ENCODE measurements around the gene ALOX5AP.
A peak's percentile ranks its signal among the peaks of the same experiment; 100 is the strongest.

ALOX5AP gene

DNA sequence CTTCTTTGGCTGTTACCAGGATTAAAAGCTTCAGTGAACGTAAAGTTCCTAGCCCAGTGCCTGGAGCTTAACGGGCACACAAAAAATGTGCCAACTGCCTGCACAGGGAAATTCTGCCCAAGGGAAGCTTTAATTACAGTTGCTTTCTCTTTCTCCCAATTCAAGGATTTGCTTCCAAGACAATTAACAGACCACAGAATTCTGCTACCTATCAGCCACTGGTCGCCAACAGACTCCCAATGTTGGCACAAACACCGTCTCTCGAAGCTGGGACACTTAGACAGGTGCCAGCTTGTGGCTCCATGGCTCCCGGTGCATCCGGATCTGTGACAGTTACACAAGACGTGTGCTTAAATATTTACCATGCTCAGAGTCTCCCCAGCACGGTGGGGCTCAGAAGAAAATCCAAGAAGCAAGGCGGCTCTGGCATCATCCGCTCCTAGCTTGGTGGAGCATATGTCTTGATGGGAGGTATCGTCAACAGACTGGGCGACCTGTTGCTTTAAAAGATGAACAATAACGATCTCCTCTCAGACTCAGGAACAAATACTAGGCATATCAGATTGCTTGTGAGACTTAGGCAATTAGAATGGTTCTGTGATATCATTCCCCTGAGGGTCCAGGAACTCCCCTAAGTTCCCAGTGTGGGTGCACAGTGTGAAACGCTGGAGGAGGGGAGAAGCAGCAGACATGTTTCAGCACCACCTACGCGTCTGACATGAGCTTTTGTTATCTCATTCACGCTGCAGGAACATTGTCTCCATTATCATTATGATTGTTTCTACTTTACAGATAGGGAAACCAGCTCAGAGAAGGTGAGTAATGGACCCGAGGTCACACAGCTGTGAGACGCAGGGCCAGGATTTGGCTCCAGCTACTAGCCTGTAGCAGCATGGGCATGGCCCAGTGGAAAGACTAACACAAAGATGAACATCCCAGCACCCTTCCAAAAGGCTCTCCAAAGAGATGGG lies 61.6 kb downstream of the ALOX5AP start:
- no peak for DNase-seq (ENCODE audit: low spot score)

DNA sequence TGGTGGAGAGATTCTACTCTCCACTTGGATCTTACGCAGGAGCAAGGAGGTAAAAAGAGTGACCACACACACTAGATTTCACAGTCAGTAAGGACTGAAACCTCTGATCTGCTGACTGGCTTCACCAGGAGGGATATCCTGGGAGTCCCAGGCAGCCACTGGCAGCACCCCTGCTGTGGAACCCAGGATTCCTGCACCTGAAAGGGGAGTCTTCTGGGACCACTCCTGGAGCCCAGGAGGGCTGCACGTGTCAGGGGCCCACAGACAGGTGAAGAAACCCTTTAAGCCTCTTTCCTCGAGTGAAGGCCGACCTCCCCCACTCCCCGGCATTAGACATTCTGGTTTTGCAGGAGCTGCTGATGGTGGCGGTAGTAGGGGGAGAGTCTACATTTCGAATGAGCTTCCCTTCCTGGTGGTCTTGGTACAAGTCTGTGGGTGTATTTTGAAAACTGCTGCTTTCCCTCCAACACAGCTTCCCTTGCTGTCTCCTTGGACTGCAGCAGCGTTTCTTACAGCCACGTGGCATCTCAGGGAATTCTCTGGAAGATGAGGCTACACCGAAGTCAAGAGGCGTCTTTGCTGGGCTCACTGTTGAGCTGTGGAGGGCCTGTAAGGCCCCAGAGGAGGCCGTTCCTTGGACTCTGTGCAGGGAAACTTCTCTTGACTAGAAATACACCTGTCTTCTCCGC lies 62.6 kb downstream of the ALOX5AP start:
- no peak for DNase-seq (ENCODE audit: low spot score)

GRCh38 chr13:30798776-30799355 lies 63.5 kb downstream of the ALOX5AP start:
- no peak for DNase-seq (ENCODE audit: low spot score)

- no peak for DNase-seq (ENCODE audit: low spot score)
Observed at GRCh38 chr13:30799356-30799824, 64.0 kb downstream of the ALOX5AP start.

DNA sequence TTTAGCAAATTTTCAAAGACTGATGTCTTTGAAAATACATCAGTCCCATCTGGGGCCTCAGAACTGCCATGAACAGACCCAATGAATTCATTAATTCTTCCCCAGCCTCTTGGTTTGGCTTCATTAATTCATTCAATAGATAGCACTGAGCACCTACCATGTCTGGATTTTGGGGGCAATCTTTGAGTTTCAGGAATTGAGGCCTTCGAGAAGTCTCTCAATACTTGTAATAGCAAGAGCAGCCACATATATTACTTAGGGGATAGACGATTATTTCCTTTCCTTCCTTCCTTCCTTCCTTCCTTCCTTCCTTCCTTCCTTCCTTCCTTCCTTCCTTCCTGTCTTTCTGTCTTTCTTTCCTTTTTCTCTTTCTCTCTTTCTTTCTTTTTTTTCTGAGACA lies 64.8 kb downstream of the ALOX5AP start:
- DNase-seq (ENCODE audit: low spot score): no peak

DNA sequence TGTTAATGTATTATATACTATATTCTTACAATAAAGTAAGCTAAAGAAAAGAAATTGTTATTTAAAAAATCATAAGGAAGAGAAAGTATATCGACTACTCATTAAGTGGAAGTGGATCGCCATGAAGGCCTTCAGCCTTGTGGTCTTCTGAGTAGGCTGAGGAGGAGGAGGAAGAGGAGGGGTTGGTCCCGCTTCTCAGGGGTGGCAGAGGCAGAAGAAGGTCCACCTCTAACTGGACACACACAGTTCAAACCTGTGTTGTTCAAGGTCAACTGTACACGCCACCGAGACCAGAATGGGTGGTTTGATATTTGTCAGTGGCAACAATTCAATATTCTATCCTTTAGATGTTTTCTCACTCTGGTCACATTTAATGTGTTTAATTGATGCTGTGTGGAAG lies 67.2 kb downstream of the ALOX5AP start:
- no peak for DNase-seq (ENCODE audit: low spot score)

DNA sequence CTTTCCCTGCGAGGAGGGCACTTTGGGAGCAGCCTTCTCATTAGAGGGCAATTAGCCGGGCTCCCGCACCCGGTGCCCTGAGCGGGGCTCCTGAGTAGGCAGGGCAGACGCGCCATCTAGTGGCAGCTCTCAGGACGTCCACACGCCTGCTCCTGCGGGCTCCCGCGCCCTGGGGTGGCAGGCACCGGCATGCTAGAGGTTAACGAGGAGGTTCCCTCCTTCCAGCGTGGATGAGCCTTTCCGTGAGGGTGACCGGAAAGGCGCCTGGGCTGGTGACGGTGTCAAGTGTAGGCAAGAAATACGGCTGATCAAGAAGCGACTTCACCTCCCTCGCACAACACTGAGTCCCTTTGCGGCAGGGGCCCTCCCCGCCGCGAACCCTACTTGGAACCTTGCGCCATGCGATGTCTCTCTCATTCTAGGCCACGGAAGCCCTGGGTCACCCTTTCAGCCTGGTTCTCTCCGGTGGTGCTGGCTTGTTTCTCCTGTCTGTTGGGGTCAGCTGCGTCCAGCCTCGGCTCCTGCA lies 67.7 kb downstream of the ALOX5AP start:
- DNase-seq (ENCODE audit: low spot score): peak; percentile 75

DNA sequence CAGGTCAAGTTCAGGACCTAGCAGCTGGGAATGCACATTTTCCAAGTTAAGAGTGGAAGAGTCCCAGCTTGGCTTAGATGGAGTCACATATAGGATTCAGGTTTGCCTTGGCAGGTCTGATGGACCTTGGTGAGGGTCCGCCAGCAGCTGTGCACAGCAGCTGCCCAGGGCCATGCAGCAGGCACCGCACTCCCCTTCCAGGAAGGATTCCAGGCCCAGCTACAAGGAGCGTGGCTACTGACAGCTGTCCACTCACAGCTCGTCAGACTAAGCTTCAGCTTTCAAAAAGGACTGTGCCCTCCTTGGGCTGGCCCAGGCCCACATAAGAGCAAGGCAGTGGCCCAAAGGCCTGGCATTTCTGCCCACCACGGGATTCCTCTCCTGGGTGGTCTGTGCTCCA lies 68.4 kb downstream of the ALOX5AP start:
- no peak for DNase-seq (ENCODE audit: low spot score)

GRCh38 chr13:30804474-30804873 lies 69.1 kb downstream of the ALOX5AP start:
- DNase-seq (ENCODE audit: low spot score): no peak

DNA sequence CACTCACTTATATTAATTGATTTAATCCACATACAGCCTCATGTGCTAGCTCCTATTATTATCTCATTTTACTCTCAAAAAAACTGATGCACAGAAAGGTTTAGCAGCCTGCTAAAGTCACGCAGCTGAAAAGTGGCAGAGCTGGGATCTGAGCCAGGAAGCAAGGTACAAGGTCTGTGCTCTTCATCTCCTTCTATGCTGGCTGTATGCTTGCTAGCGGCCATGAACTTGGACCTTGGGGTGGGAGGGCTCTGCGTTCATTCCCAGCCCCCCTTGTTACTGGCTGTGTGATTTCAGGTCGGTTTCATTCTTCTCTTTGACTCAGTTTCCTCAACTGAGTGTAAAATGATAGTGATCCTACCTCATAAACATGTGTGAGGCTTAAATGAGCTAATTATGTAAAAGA lies 69.8 kb downstream of the ALOX5AP start:
- no peak for DNase-seq (ENCODE audit: low spot score)

GRCh38 chr13:30805603-30806011 lies 70.3 kb downstream of the ALOX5AP start:
- no peak for DNase-seq (ENCODE audit: low spot score)

- DNase-seq (ENCODE audit: low spot score): no peak
Observed at GRCh38 chr13:30806784-30807183, 71.4 kb downstream of the ALOX5AP start.

GRCh38 chr13:30807392-30807791 lies 72.0 kb downstream of the ALOX5AP start:
- DNase-seq (ENCODE audit: low spot score): no peak

DNA sequence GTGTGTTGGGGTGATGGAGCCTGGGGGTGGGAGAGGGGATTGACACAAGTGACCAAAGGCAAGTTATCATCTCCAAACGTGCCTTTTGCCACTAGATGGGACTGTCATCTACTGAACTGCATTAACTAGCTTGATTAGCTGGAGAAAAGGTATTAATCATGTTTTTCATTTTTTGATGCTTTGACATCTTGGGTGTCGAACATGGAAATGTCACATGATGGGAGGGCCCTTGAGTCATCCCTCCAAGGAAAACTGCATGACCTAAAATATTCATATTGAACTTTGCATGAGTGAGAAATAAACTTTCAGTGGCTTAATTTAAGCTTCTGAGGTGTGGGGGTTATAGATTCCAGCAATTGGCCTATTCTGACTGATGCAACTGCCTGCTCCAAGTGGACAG lies 73.3 kb downstream of the ALOX5AP start:
- DNase-seq (ENCODE audit: low spot score): no peak

- no peak for DNase-seq (ENCODE audit: low spot score)
Observed at GRCh38 chr13:30809787-30810186, 74.4 kb downstream of the ALOX5AP start.

- no peak for DNase-seq (ENCODE audit: low spot score)
Observed at GRCh38 chr13:30810261-30810701, 74.9 kb downstream of the ALOX5AP start.

- DNase-seq (ENCODE audit: low spot score): no peak
Observed at GRCh38 chr13:30810801-30811200, 75.5 kb downstream of the ALOX5AP start.
